HEK293T (cell line): ENCODE results near the gene HSPG2.

Experiments
- BHLHE40 ChIP-seq: fragments of 450-650 bp; IDR thresholded peaks from 2 replicates; pipeline ENCODE4 v1.6.1; 2016; ENCODE audit warnings: mild to moderate bottlenecking, moderate library complexity, borderline replicate concordance
- FOXA1 ChIP-seq: fragments of 450-650 bp; IDR thresholded peaks from 2 replicates; pipeline ENCODE4 v1.6.1; 2016; ENCODE audit warnings: mild to moderate bottlenecking
- FOXK2 ChIP-seq: fragments of 450-650 bp; IDR thresholded peaks from 2 replicates; pipeline ENCODE4 v1.6.1; 2016; ENCODE audit warnings: mild to moderate bottlenecking
- FOXM1 ChIP-seq: fragments of 450-650 bp; IDR thresholded peaks from 2 replicates; pipeline ENCODE4 v1.6.1; 2017; ENCODE audit warnings: mild to moderate bottlenecking, borderline replicate concordance
- LEF1 ChIP-seq: fragments of 450-650 bp; IDR thresholded peaks from 2 replicates; pipeline ENCODE4 v1.6.1; 2017; ENCODE audit warnings: mild to moderate bottlenecking, borderline replicate concordance
- PKNOX1 ChIP-seq: fragments of 450-650 bp; IDR thresholded peaks from 2 replicates; pipeline ENCODE4 v1.6.1; 2016
- SP1 ChIP-seq: fragments of 450-650 bp; IDR thresholded peaks from 2 replicates; pipeline ENCODE4 v1.6.1; 2017
- SUZ12 ChIP-seq: fragments of 450-650 bp; IDR thresholded peaks from 2 replicates; pipeline ENCODE4 v1.6.1; 2016; ENCODE audit warnings: mild to moderate bottlenecking
- TARDBP ChIP-seq: fragments of 450-650 bp; IDR thresholded peaks from 2 replicates; pipeline ENCODE4 v1.6.1; 2016

GRCh38 chr1:21842606-21843162 lies 94.4 kb downstream of the HSPG2 start:
- TF ChIP-seq TARDBP = no peak
- no peak for TF ChIP-seq PKNOX1
- TF ChIP-seq FOXA1 = no peak
- TF ChIP-seq FOXK2 = no peak
- TF ChIP-seq FOXM1 = no peak
- TF ChIP-seq SUZ12 = no peak
- TF ChIP-seq BHLHE40 = no peak
- no peak for TF ChIP-seq LEF1
- TF ChIP-seq SP1 = no peak
